ENCODE results near the gene PCDH1.
A peak's percentile ranks its signal among the peaks of the same experiment; 100 is the strongest.
"Not testable (repeated sequence)": the region's sequence is repeated elsewhere in the genome, so short reads cannot be mapped to it uniquely, and the experiment has no call there.

PCDH1 gene

GRCh38 chr5:141897425-141897824 lies 19.2 kb upstream of the PCDH1 start:
- no peak for DNase-seq

- not testable (repeated sequence) for DNase-seq
Observed at GRCh38 chr5:141890429-141890828, 12.2 kb upstream of the PCDH1 start.

- no peak for DNase-seq
Observed at GRCh38 chr5:141889282-141889871, 11.2 kb upstream of the PCDH1 start.

GRCh38 chr5:141883892-141884318 lies 5.7 kb upstream of the PCDH1 start:
- no peak for DNase-seq

- no peak for DNase-seq
Observed at GRCh38 chr5:141883184-141883891, 5.1 kb upstream of the PCDH1 start.

- DNase-seq: no peak
Observed at GRCh38 chr5:141882594-141883183, 4.5 kb upstream of the PCDH1 start.

- no peak for DNase-seq
Observed at GRCh38 chr5:141881886-141882285, 3.7 kb upstream of the PCDH1 start.

- DNase-seq: no peak
Observed at GRCh38 chr5:141880961-141881801, 3.0 kb upstream of the PCDH1 start.

- DNase-seq: no peak
Observed at GRCh38 chr5:141879941-141880738, 1.9 kb upstream of the PCDH1 start.

- DNase-seq: no peak
Observed at GRCh38 chr5:141879426-141879759, 1.2 kb upstream of the PCDH1 start.

GRCh38 chr5:141878711-141879425 lies 658 bp upstream of the PCDH1 start:
- DNase-seq: peak; percentile 80

- DNase-seq: no peak
Observed at GRCh38 chr5:141877356-141878185, 639 bp downstream of the PCDH1 start.

- DNase-seq: peak; percentile 29
Observed at GRCh38 chr5:141876628-141877355, 1.4 kb downstream of the PCDH1 start.

- DNase-seq: no peak
Observed at GRCh38 chr5:141875795-141876627, 2.2 kb downstream of the PCDH1 start.

GRCh38 chr5:141875022-141875740 lies 3.0 kb downstream of the PCDH1 start:
- DNase-seq: no peak

GRCh38 chr5:141874262-141874964 lies 3.8 kb downstream of the PCDH1 start:
- no peak for DNase-seq

GRCh38 chr5:141873933-141874261 lies 4.3 kb downstream of the PCDH1 start:
- DNase-seq: no peak
